Adipose tissue (tissue), 3 donors: ENCODE measurements around the gene MRGPRX2. TPM values are rescaled to one million over a fixed set of nuclear protein-coding genes. Genes with fewer than 3 reads are reported as not detected.

Source experiments
- H3K27ac ChIP-seq: one replicate; pipeline ENCODE4 v1.5.1; 2013; ENCODE audit warnings: low read depth, low read length
- WGBS, 3 donors: extraction: QIAGEN DNeasy Blood & Tissue Kit; methylation state at CpG; one replicate each; pipeline ENCODE4 v1.1.7; 2013; 5-methylcytosine and 5-hydroxymethylcytosine counted together
- polyA plus RNA-seq, 3 donors: library from polyadenylated mRNA; stranded (reverse); fragments of 200-250 nt; gene quantifications; one replicate each; pipeline ENCODE4 v1.2.3, GENCODE V29; 2013
- donor health status: healthy with polysubstance abuse.
- donor health status: Bipolar disorder and iron deficiency.
- donor health status: healthy.

The MRGPRX2 gene
- polyA plus RNA-seq, 3 donors: 0.06 TPM; not detected in 2

GRCh38 chr11:19025481-19026406, 34.8 kb downstream of the MRGPRX2 start:
- WGBS, 3 donors: 19 to 32% (median 22%) methylated on average over 5 of the region's 5 CpGs
- no peak overlapping the region for H3K27ac ChIP-seq

- no peak overlapping the region for H3K27ac ChIP-seq
These were observed 39.7 kb downstream of the MRGPRX2 start for GRCh38 chr11:19020831-19021230.

GRCh38 chr11:19018901-19019300, 41.6 kb downstream of the MRGPRX2 start:
- no peak overlapping the region for H3K27ac ChIP-seq
- 4 to 15% (median 10%) methylated on average over 3 of the region's 3 CpGs for WGBS, 3 donors

- no peak overlapping the region for H3K27ac ChIP-seq
- WGBS, 3 donors: 71 to 82% (median 75%) methylated on average over 3 of the region's 3 CpGs
These were observed 47.2 kb downstream of the MRGPRX2 start for GRCh38 chr11:19013181-19013857.

- no peak overlapping the region for H3K27ac ChIP-seq
These were observed 47.9 kb downstream of the MRGPRX2 start for GRCh38 chr11:19012636-19013035.

Other genes starting within 250 kb of the MRGPRX2 start
- not detected for gene MRGPRX1, start 121.3 kb downstream of the MRGPRX2 start, polyA plus RNA-seq
- 1 to 10 TPM; 4.6 to 5.7 (median 5.2) TPM for gene ZDHHC13, start 56.5 kb upstream of the MRGPRX2 start, polyA plus RNA-seq
- 1 to 10 TPM in 1 of 3 donors, under 1 TPM in 2; 0.15 to 1.7 (median 0.21) TPM for gene CSRP3, start 141.3 kb upstream of the MRGPRX2 start, polyA plus RNA-seq
- 1 to 10 TPM in 1 of 3 donors, under 1 TPM in 2; 0.02 to 2.2 (median 0.07) TPM for gene E2F8, start 180.2 kb upstream of the MRGPRX2 start, polyA plus RNA-seq